H9 (cell line): ENCODE measurements around the gene KIF7. TPM values are rescaled to one million over a fixed set of nuclear protein-coding genes. Genes with fewer than 3 reads are reported as not detected.

ENCODE experiments used
- DNase-seq: peaks from one replicate; pipeline ENCODE4 v3.0.0-alpha.2; 2017
- H2AFZ ChIP-seq: one replicate; pipeline ENCODE4 v1.6.1; 2013; ENCODE audit warnings: mild to moderate bottlenecking, low read length, control low read depth, moderate library complexity
- H2AK5ac ChIP-seq: 2 replicates; pipeline ENCODE4 v1.6.1; 2013; ENCODE audit warnings: low read length, control low read depth, mixed read lengths; ENCODE audit not compliant: insufficient read length
- H2BK120ac ChIP-seq: one replicate; pipeline ENCODE4 v1.6.1; 2013; ENCODE audit warnings: low read depth, mild to moderate bottlenecking, low read length, control low read depth, inconsistent platforms; ENCODE audit not compliant: poor library complexity, severe bottlenecking
- H2BK12ac ChIP-seq: 2 replicates; pipeline ENCODE4 v1.6.1; 2013; ENCODE audit warnings: low read length, control low read depth, mixed read lengths, low read depth; ENCODE audit not compliant: insufficient read length
- H2BK15ac ChIP-seq: 2 replicates; pipeline ENCODE4 v1.6.1; 2013; ENCODE audit warnings: low read depth, low read length, control low read depth
- H2BK20ac ChIP-seq: one replicate; pipeline ENCODE4 v1.6.1; 2013; ENCODE audit warnings: low read depth, mild to moderate bottlenecking, low read length, control low read depth, inconsistent platforms; ENCODE audit not compliant: poor library complexity, severe bottlenecking
- H2BK5ac ChIP-seq: 2 replicates; pipeline ENCODE4 v1.6.1; 2013; ENCODE audit warnings: low read length, control low read depth, mixed read lengths; ENCODE audit not compliant: insufficient read length
- H3K14ac ChIP-seq: 2 replicates; pipeline ENCODE4 v1.6.1; 2013; ENCODE audit warnings: low read length, control low read depth; ENCODE audit not compliant: insufficient read depth
- H3K18ac ChIP-seq: 2 replicates; pipeline ENCODE4 v1.6.1; 2013; ENCODE audit warnings: low read depth, mild to moderate bottlenecking, mixed read lengths, low read length, control low read depth; ENCODE audit not compliant: insufficient read length
- H3K23ac ChIP-seq: 2 replicates; pipeline ENCODE4 v1.6.1; 2013; ENCODE audit warnings: low read length, control low read depth, mixed read lengths, low read depth; ENCODE audit not compliant: insufficient read length
- H3K23me2 ChIP-seq: 2 replicates; pipeline ENCODE4 v1.6.1; 2013; ENCODE audit warnings: low read depth, mild to moderate bottlenecking, mixed read lengths, low read length, control low read depth; ENCODE audit not compliant: insufficient read length, poor library complexity, severe bottlenecking
- H3K27ac ChIP-seq: 2 replicates; pipeline ENCODE4 v1.5.1; 2013; ENCODE audit warnings: low read length, control low read depth, mixed read lengths, low read depth; ENCODE audit not compliant: insufficient read length
- H3K27me3 ChIP-seq: 2 replicates; pipeline ENCODE4 v1.6.1; 2013; ENCODE audit warnings: low read length, control low read depth, inconsistent platforms; ENCODE audit not compliant: insufficient read depth
- H3K4ac ChIP-seq: 2 replicates; pipeline ENCODE4 v1.6.1; 2013; ENCODE audit warnings: low read depth, mild to moderate bottlenecking, control low read depth, inconsistent platforms, low read length, moderate library complexity
- H3K4me1 ChIP-seq: 2 replicates; pipeline ENCODE4 v1.6.1; 2013; ENCODE audit warnings: low read length, control low read depth, inconsistent platforms; ENCODE audit not compliant: insufficient read depth
- H3K4me2 ChIP-seq: 2 replicates; pipeline ENCODE4 v1.6.1; 2013; ENCODE audit warnings: low read length, control low read depth, mixed read lengths; ENCODE audit not compliant: insufficient read length, insufficient read depth
- H3K56ac ChIP-seq: 2 replicates; pipeline ENCODE4 v1.6.1; 2013; ENCODE audit warnings: low read depth, mild to moderate bottlenecking, mixed read lengths, low read length, control low read depth; ENCODE audit not compliant: insufficient read length
- H3K79me1 ChIP-seq: 2 replicates; pipeline ENCODE4 v1.6.1; 2013; ENCODE audit warnings: low read depth, mild to moderate bottlenecking, moderate library complexity, low read length, control low read depth, inconsistent platforms; ENCODE audit not compliant: insufficient read depth, poor library complexity, severe bottlenecking
- H3K79me2 ChIP-seq: 2 replicates; pipeline ENCODE4 v1.6.1; 2013; ENCODE audit warnings: low read length, control low read depth, inconsistent platforms; ENCODE audit not compliant: insufficient read depth
- H3K9ac ChIP-seq: 2 replicates; pipeline ENCODE4 v1.6.1; 2013; ENCODE audit warnings: low read length, control low read depth, mixed read lengths; ENCODE audit not compliant: insufficient read length; ENCODE audit errors: extremely low read depth
- H3K9me3 ChIP-seq: one replicate; pipeline ENCODE4 v1.6.1; 2013; ENCODE audit warnings: low read depth, low read length, inconsistent platforms; ENCODE audit not compliant: control insufficient read depth
- H3T11ph ChIP-seq: one replicate; pipeline ENCODE4 v1.6.1; 2013; ENCODE audit warnings: mild to moderate bottlenecking, low read length, control low read depth, inconsistent platforms
- H4K20me1 ChIP-seq: one replicate; pipeline ENCODE4 v1.6.1; 2013; ENCODE audit not compliant: control insufficient read depth, insufficient read length, insufficient read depth
- H4K5ac ChIP-seq: 2 replicates; pipeline ENCODE4 v1.6.1; 2013; ENCODE audit warnings: low read depth, mild to moderate bottlenecking, mixed read lengths, low read length, control low read depth; ENCODE audit not compliant: insufficient read length
- H4K8ac ChIP-seq: replicated peaks from 2 replicates; pipeline ENCODE4 v1.6.1; 2013; ENCODE audit warnings: low read length, control low read depth, mixed read lengths, low read depth; ENCODE audit not compliant: insufficient read length
- H4K91ac ChIP-seq: 2 replicates; pipeline ENCODE4 v1.6.1; 2013; ENCODE audit warnings: low read depth, mild to moderate bottlenecking, moderate library complexity, mixed read lengths, low read length, control low read depth; ENCODE audit not compliant: insufficient read length
- H3K27ac Mint-ChIP-seq, 3 experiments: 2 replicates in 2 of 3; 3 replicates in 1 of 3; pipeline ENCODE4 v1.8.0; 2020 to 2021; ENCODE audit warnings: mixed read lengths in 3 of 3, mild to moderate bottlenecking in 1 of 3, moderate library complexity in 1 of 3
- H3K27me3 Mint-ChIP-seq: 2 replicates; pipeline ENCODE4 v1.8.0; 2021; ENCODE audit warnings: low read depth, mild to moderate bottlenecking, moderate library complexity, mixed read lengths
- H3K36me3 Mint-ChIP-seq, 3 experiments: 2 replicates in 2 of 3; 3 replicates in 1 of 3; pipeline ENCODE4 v1.8.0; 2020 to 2021; ENCODE audit warnings: low read depth in 3 of 3, mixed read lengths in 3 of 3; ENCODE audit not compliant: insufficient read depth in 1 of 3
- H3K4me1 Mint-ChIP-seq, 2 experiments: 2 replicates each; pipeline ENCODE4 v1.8.0; 2020; ENCODE audit warnings: mixed read lengths in 2 of 2
- H3K4me3 Mint-ChIP-seq, 2 experiments: 2 replicates in 1 of 2; 3 replicates in 1 of 2; pipeline ENCODE4 v1.8.0; 2020 to 2021; ENCODE audit warnings: mild to moderate bottlenecking in 2 of 2, mixed read lengths in 2 of 2, moderate library complexity in 1 of 2
- H3K9me3 Mint-ChIP-seq, 2 experiments: 2 replicates in 1 of 2; 3 replicates in 1 of 2; pipeline ENCODE4 v1.8.0; 2020; ENCODE audit warnings: mild to moderate bottlenecking in 2 of 2, mixed read lengths in 2 of 2, moderate library complexity in 1 of 2
- CTCF ChIP-seq: fragments of 200-600 bp; sonication (generic); conservative IDR thresholded peaks from 3 replicates; pipeline ENCODE4 v1.8.0; 2021; ENCODE audit warnings: antibody characterized with exemption, mild to moderate bottlenecking
- WGBS: extraction: QIAGEN DNeasy Blood & Tissue Kit; methylation state at CpG from one replicate; pipeline ENCODE4 v1.1.7; 2013; ENCODE audit warnings: missing lambda C conversion rate, low lambda C conversion rate, mixed read lengths; ENCODE audit not compliant: insufficient read length; ENCODE audit errors: extremely low coverage; 5-methylcytosine and 5-hydroxymethylcytosine counted together
- total RNA-seq: library from RNA; stranded (reverse); gene quantifications from 2 replicates; pipeline ENCODE4 v1.2.1, GENCODE V29; 2021

The KIF7 gene
- total RNA-seq, 1 experiment from 2014 or later: 22.0 TPM

- Histone ChIP-seq H2BK5ac (no peak overlapping the region), H3K9me3 (no peaks in the 10 kb centered on the region), H3K23me2 (no peaks in the 10 kb centered on the region), H2AK5ac (no peak overlapping the region), H3K27ac (no peak overlapping the region), H2BK120ac (no peak overlapping the region), H3K4me2 (no peak overlapping the region), H3K4me1 (no peaks in the 10 kb centered on the region), H4K91ac (no peak overlapping the region), H3K23ac (no peak overlapping the region), H2BK15ac (no peak overlapping the region), H4K8ac (no peak overlapping the region), H3K18ac (no peak overlapping the region), H3K14ac (no peak overlapping the region; the same call in 1 of the 2 replicates), H4K20me1 (no peaks in the 10 kb centered on the region), H3T11ph (no peak overlapping the region), H3K9ac (no peak overlapping the region), H3K79me2 (no peaks in the 10 kb centered on the region), H3K4ac (no peak overlapping the region), H4K5ac (no peak overlapping the region), H3K56ac (no peak overlapping the region), H2AFZ (no peak overlapping the region), H3K27me3 (no peaks in the 10 kb centered on the region), H3K79me1 (no peaks in the 10 kb centered on the region), H2BK20ac (no peak overlapping the region), H2BK12ac (no peak overlapping the region)
- no peak for DNase-seq
- WGBS: no CpG with 5 or more reads among the region's 16 CpGs
- Mint-ChIP-seq H3K27ac (no peak overlapping the region), H3K4me3 (no peak overlapping the region), H3K27me3 (no peaks in the 10 kb centered on the region), H3K9me3 (peaks cover 3 to 6% of the 10 kb centered on the region in 2 experiments; a peak in 3 of 5 replicates), H3K4me1 (peaks cover 0 to 2% of the 10 kb centered on the region in 2 experiments; a peak in 3 of 4 replicates), H3K36me3 (peaks cover 24 to 69% (median 55%) of the 10 kb centered on the region in 3 experiments)
- no peak for TF ChIP-seq CTCF
Observed at GRCh38 chr15:89642106-89642505, 13.2 kb downstream of the KIF7 start.
